ENCODE results near the gene ARSG.
"Not testable (repeated sequence)": the region's sequence is repeated elsewhere in the genome, so short reads cannot be mapped to it uniquely, and the experiment has no call there.

The ARSG gene

DNA sequence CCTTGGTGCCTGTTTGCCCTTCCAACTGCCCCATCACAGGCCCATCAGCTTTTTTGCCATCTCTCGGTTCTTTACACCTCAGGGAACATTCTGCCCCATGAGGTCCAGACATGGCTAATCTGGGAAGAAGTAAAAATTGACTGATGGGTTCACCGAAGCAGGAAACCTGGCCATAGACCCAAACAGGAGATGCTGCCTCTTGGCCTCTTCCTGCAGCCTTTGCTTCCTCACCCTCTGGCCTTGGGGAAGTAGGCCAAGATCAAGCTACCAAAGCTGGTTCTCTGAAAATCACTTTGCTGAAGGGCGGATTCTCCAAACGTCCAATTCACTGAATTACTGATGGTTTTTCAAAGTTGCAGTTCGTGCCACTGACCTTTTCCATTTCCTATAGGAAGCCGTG, 56.1 kb downstream of the ARSG start:
- no peaks in the 10 kb centered on the region for H3K9me3 ChIP-seq (ENCODE audit: control insufficient read depth, insufficient read depth, low read length)
- no peaks in the 10 kb centered on the region for H3K4me1 ChIP-seq (ENCODE audit: insufficient read depth, low read length)
- H3K9ac ChIP-seq (ENCODE audit: low read depth, low read length) = no peak overlapping the region

DNA sequence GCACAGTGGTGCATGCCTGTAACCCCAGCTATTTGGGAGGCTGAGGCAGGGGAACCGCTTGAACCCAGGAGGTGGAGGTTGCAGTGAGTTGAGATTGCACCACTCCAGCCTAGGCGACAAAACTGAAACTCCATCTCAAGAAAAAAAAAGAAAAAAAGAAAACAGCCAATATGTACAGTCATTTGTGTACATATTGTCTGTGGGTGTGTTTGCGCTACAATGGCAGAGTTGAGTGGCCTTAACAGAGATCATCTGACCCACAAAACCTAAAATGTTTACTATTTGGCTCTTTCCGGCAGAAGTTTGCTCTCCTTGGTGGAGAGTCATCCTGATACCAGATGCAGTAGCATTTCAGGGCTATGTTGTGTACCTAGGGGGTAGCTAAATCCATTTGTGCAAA, 57.9 kb downstream of the ARSG start:
- Histone ChIP-seq H3K4me1 (ENCODE audit: insufficient read depth, low read length) (no peaks in the 10 kb centered on the region), H3K9ac (ENCODE audit: low read depth, low read length) (no peak overlapping the region), H3K9me3 (ENCODE audit: control insufficient read depth, insufficient read depth, low read length) (no peaks in the 10 kb centered on the region), H3K36me3 (ENCODE audit: insufficient read depth, low read length) (no peaks in the 10 kb centered on the region)

More for the DNA sequence above, 56.1 kb downstream of the ARSG start:
- no peaks in the 10 kb centered on the region for H3K36me3 ChIP-seq (ENCODE audit: insufficient read depth, low read length)

DNA sequence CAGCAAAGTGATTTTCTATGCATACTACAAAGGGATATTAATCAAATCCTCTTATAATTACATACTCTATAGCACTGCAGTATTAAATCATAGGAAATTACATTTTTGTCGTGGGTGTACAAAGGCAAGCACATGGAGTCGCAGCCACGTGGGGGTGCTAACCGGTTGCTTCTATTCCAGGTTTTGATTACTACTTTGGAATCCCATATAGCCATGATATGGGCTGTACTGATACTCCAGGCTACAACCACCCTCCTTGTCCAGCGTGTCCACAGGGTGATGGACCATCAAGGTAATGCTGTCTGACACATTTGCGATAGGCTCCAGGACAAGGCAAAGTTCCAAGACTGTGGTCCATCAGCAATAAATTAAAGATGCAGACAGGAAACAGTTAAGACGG, 60.1 kb downstream of the ARSG start:
- no peaks in the 10 kb centered on the region for H3K36me3 ChIP-seq (ENCODE audit: insufficient read depth, low read length)
- no peaks in the 10 kb centered on the region for H3K4me1 ChIP-seq (ENCODE audit: insufficient read depth, low read length)
- H3K9me3 ChIP-seq (ENCODE audit: control insufficient read depth, insufficient read depth, low read length) = no peaks in the 10 kb centered on the region
- no peak overlapping the region for H3K9ac ChIP-seq (ENCODE audit: low read depth, low read length)

DNA sequence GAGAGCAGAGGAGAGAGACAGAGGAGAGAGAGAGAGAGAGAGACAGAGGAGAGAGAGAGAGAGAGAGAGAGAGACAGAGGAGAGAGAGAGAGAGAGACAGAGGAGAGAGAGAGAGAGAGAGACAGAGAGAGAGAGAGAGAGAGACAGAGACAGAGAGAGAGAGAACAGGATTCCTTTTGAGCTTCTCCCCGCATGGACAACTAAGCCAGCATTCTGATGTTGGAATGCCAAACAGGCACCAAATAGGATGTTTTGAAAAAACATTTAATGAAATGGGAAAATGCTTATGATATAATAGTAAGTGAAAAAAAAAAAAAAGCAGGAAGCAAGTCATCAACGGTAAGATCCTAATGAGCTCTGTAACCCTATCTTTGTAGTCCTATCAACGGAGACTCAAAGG, 60.7 kb downstream of the ARSG start:
- Histone ChIP-seq H3K36me3 (ENCODE audit: insufficient read depth, low read length) (no peaks in the 10 kb centered on the region), H3K9ac (ENCODE audit: low read depth, low read length) (no peak overlapping the region), H3K9me3 (ENCODE audit: control insufficient read depth, insufficient read depth, low read length) (no peaks in the 10 kb centered on the region), H3K4me1 (ENCODE audit: insufficient read depth, low read length) (no peaks in the 10 kb centered on the region)

DNA sequence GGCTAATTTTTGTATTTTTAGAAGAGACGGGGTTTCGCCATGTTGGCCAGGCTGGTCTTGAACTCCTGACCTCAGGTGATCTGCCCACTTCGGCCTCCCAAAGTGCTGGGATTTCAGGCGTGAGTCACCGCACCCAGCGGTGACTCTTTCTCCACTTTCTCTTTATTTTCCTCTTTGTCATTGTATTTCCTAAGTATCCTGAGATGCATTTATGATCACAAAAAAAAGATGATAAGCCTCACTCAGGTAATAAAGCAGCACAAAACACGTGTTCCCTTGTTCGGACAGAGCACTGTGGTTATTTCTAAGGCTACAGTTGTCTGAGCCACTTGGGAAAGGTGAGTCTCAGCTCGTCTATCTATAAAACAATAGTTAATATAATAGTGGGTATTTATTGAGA, 61.4 kb downstream of the ARSG start:
- H3K36me3 ChIP-seq (ENCODE audit: insufficient read depth, low read length); H3K9me3 ChIP-seq (ENCODE audit: control insufficient read depth, insufficient read depth, low read length); H3K9ac ChIP-seq (ENCODE audit: low read depth, low read length); H3K4me1 ChIP-seq (ENCODE audit: insufficient read depth, low read length): not testable (repeated sequence)

DNA sequence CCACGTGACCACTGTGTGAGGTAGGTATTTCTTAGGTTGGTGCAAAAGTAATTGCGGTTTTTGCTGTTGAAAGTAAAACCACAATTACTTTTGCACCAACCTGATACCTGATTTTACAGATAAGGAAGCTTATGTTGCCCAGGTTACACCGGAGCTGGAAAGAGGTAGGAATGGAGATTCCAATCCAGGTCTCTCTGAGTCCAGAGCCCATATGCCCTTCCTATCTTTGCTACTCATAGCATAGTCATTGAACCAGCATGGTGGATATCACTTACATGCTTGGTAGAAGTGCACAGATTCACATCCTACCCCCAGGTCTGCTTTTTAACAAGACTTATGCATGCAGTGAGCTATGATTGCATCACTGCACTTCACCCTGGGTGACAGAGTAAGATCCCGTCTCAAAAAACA, 61.8 kb downstream of the ARSG start:
- Histone ChIP-seq H3K9me3 (ENCODE audit: control insufficient read depth, insufficient read depth, low read length) (no peaks in the 10 kb centered on the region), H3K36me3 (ENCODE audit: insufficient read depth, low read length) (no peaks in the 10 kb centered on the region), H3K9ac (ENCODE audit: low read depth, low read length) (no peak overlapping the region), H3K4me1 (ENCODE audit: insufficient read depth, low read length) (no peaks in the 10 kb centered on the region)

DNA sequence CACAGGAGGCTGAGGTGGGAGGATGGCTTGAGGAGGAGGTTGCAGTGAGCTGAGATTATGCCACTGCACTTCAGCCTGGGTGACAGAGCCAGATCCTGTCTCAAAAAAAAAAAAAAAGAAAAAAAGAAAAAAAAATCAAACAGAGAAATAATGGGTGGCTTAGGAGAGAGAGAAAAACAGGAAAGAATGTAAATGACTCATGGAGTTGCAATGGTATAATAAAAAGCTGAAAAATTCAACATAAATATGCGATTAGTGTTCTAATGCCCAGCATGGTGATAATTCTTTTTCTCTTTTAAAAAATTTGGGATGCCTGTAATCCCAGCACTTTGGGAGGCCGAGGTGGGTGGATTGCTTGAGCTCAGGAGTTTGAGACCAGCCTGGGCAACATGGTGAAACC, 63.0 kb downstream of the ARSG start:
- not testable (repeated sequence) for H3K9me3 ChIP-seq (ENCODE audit: control insufficient read depth, insufficient read depth, low read length)

DNA sequence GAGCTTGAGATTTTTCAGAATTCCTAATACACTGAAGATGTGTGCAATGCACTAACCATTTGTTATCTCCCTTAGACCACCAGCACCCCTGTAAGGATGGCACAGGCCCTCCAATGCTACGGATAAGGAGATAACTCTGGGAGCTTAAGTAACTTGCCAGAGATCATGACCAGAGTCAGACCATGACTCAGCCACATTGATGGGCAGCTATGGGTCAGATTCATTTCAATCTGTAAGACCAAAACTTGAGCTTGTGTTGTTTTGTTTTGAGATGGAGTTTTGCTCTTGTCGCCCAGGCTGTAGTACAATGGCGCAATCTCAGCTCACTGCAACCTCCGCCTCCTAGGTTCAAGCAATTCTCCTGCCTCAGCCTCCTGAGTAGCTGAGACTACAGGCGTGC, 63.8 kb downstream of the ARSG start:
- H3K9ac ChIP-seq (ENCODE audit: low read depth, low read length); H3K4me1 ChIP-seq (ENCODE audit: insufficient read depth, low read length); H3K9me3 ChIP-seq (ENCODE audit: control insufficient read depth, insufficient read depth, low read length); H3K36me3 ChIP-seq (ENCODE audit: insufficient read depth, low read length): not testable (repeated sequence)

More for the DNA sequence above, 63.0 kb downstream of the ARSG start:
- H3K9ac ChIP-seq (ENCODE audit: low read depth, low read length); H3K36me3 ChIP-seq (ENCODE audit: insufficient read depth, low read length); H3K4me1 ChIP-seq (ENCODE audit: insufficient read depth, low read length): not testable (repeated sequence)

DNA sequence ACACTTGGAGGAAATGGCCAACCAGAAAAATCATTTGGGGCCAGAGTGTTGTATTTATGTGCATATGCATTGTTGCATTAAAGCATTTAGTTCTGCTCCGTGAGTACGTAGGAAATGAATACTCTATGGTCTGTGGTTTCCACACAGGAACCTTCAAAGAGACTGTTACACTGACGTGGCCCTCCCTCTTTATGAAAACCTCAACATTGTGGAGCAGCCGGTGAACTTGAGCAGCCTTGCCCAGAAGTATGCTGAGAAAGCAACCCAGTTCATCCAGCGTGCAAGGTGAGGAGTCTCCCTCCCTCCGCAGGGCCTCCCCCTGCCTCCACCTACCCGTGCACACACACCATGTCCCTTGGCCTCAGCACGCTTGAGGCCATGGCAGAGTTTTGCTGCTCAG, 65.2 kb downstream of the ARSG start:
- no peaks in the 10 kb centered on the region for H3K4me1 ChIP-seq (ENCODE audit: insufficient read depth, low read length)
- no peaks in the 10 kb centered on the region; the same call in 1 of the 2 replicates for H3K36me3 ChIP-seq (ENCODE audit: insufficient read depth, low read length)
- H3K9ac ChIP-seq (ENCODE audit: low read depth, low read length) = no peak overlapping the region
- no peaks in the 10 kb centered on the region for H3K9me3 ChIP-seq (ENCODE audit: control insufficient read depth, insufficient read depth, low read length)

DNA sequence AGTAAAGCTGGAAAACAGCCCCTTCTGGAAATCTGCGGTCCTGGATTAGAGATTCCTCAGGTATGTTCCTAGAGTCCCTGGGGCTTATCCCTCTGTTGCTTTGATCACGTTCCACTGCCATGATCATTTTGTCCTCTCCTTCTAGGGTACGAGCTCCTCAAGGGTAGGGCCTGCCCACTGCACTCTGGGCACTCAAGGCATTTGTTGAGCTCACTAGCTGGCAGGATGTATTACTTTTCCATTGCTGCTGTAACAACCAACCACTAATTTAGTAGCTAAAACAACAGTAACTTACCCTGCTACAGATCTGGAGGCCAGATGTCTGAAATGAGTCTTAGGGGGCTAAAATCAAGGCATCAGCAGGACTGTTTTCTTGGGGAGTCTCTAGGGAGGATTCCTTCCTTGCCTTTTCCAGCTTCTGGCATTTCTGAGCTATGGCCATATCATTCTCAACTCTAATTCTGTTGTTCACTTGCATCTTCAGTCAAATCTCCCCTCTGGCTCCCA, 65.7 kb downstream of the ARSG start:
- Histone ChIP-seq H3K4me1 (ENCODE audit: insufficient read depth, low read length) (no peaks in the 10 kb centered on the region), H3K9me3 (ENCODE audit: control insufficient read depth, insufficient read depth, low read length) (no peaks in the 10 kb centered on the region), H3K36me3 (ENCODE audit: insufficient read depth, low read length) (no peaks in the 10 kb centered on the region; the same call in 1 of the 2 replicates), H3K9ac (ENCODE audit: low read depth, low read length) (no peak overlapping the region)

DNA sequence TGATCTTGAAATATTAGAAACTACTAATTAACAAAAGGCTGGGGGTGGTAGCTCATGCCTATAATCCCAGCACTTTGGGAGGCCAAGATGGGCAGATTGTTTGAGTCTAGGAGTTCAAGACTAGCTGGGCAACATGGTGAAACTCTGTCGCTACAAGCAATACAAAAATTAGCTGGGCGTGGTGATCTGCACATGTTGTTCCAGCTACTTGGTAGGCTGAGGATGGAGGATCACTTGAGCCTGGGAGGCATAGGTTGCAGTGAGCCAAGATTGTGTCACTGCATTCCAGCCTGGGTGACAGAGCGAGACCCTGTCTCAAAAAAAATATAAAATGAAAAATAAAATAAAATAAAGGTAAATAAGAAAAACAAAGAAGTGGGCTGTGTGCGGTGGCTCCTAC, 66.6 kb downstream of the ARSG start:
- Histone ChIP-seq H3K36me3 (ENCODE audit: insufficient read depth, low read length) (no peaks in the 10 kb centered on the region; the same call in 1 of the 2 replicates), H3K9me3 (ENCODE audit: control insufficient read depth, insufficient read depth, low read length) (no peaks in the 10 kb centered on the region), H3K9ac (ENCODE audit: low read depth, low read length) (no peak overlapping the region), H3K4me1 (ENCODE audit: insufficient read depth, low read length) (no peaks in the 10 kb centered on the region)

DNA sequence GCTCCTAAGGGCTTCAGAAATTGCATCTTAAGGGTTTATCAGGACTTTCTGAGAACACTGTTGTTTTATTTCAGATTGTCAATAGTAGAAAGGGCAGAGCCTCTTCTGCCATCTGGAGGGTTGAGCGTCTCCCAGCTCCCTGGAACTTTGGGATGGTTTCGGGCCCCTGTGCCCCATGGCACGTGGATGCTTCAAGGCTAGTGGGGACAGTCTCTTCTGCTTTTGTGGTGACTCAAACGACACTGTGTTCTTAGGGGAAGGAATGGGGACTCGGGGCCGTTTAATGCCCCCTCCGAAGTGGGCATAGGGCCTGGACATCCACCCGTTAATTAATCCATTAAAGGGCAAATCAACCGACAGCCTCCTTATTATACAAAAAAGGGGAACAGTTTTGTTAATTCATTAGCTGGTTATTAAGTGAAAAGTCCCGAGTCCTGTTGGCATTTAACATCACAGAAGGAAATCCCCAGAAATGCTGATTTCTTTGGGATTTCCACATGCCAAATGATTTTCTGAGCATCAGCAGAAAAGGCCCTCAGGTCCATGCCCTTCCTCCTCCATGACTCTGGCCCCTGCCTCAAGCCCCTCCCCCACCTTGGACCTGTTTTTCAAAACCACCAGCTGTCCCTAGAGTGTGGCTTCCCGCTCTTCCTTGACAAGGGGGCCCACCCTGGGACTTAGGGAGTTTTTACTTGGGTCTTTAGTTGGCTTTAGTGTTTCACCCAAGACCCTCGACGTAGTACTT, 68.7 kb downstream of the ARSG start:
- H3K9me3 ChIP-seq (ENCODE audit: control insufficient read depth, insufficient read depth, low read length) = no peaks in the 10 kb centered on the region
- no peak overlapping the region for H3K9ac ChIP-seq (ENCODE audit: low read depth, low read length)
- H3K4me1 ChIP-seq (ENCODE audit: insufficient read depth, low read length) = no peaks in the 10 kb centered on the region
- no peaks in the 10 kb centered on the region; the same call in 1 of the 2 replicates for H3K36me3 ChIP-seq (ENCODE audit: insufficient read depth, low read length)

DNA sequence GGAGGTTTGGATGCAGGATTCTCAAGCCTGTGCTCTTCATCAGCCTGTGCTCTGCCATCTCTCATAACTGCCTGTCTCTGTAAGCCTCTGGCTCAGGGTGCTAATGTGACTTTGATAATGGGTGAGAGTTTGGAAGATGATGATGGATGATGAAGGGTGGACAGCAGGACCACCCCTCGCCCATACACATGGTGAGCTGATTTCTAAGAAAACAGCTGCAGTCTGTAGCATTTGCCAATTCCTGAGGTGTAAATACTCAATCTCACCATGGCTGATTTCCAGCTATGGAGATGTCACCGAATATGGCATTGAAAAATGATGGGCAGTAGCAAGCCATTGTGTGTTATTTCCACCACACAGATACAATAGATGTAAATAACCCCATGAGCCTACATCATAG, 74.2 kb downstream of the ARSG start:
- no peak overlapping the region for H3K9ac ChIP-seq (ENCODE audit: low read depth, low read length)
- no peaks in the 10 kb centered on the region for H3K4me1 ChIP-seq (ENCODE audit: insufficient read depth, low read length)
- H3K36me3 ChIP-seq (ENCODE audit: insufficient read depth, low read length) = no peaks in the 10 kb centered on the region; the same call in 1 of the 2 replicates
- H3K9me3 ChIP-seq (ENCODE audit: control insufficient read depth, insufficient read depth, low read length) = no peaks in the 10 kb centered on the region; the same call in 1 of the 2 replicates

DNA sequence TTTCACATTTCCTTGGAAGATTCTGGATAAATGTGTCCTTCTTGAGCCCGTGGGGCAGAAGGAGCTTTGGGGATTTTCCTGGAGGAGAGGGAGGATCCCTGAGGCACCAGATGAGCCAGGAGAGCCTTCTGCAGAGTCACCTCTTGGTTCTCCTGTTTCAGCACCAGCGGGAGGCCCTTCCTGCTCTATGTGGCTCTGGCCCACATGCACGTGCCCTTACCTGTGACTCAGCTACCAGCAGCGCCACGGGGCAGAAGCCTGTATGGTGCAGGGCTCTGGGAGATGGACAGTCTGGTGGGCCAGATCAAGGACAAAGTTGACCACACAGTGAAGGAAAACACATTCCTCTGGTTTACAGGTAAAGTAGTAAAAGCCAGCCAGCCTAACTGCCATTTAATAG, 77.1 kb downstream of the ARSG start:
- no peaks in the 10 kb centered on the region; the same call in 1 of the 2 replicates for H3K9me3 ChIP-seq (ENCODE audit: control insufficient read depth, insufficient read depth, low read length)
- peaks cover 2% of the 10 kb centered on the region; the same call in 1 of the 2 replicates for H3K36me3 ChIP-seq (ENCODE audit: insufficient read depth, low read length)
- no peaks in the 10 kb centered on the region for H3K4me1 ChIP-seq (ENCODE audit: insufficient read depth, low read length)
- H3K9ac ChIP-seq (ENCODE audit: low read depth, low read length) = no peak overlapping the region

DNA sequence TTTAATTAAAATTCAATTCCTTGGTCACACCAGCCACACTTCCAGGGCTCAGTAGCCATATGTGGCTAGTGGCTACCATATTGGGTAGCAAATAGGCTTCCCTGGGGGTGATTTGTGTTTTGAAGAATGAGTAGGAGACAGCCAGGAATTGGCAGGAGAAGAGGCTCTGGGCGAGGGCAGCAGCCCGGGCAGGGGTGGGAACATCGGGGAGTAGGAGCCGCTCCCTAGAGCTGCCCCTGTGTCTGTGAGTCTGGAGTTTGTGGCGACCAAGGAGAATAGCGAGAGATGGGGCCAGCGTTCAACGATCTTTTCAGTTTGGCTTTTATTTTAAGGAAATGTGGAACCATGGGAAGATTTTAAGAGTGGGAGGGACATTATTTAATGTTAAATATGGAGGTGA, 84.3 kb downstream of the ARSG start:
- Histone ChIP-seq H3K9ac (ENCODE audit: low read depth, low read length) (no peak overlapping the region), H3K4me1 (ENCODE audit: insufficient read depth, low read length) (peaks cover 22% of the 10 kb centered on the region), H3K9me3 (ENCODE audit: control insufficient read depth, insufficient read depth, low read length) (no peaks in the 10 kb centered on the region), H3K36me3 (ENCODE audit: insufficient read depth, low read length) (0 out of 2 replicates have a peak, but pooled peaks cover 2% of the 10 kb centered on the region)
